GM10847 (cell line): ENCODE measurements around the gene ARHGAP45.

ENCODE experiments used
- POLR2A ChIP-seq: IDR thresholded peaks from 2 replicates; pipeline ENCODE4 v1.6.1; 2011; ENCODE audit not compliant: insufficient read length; ENCODE audit errors: extremely low read depth

The ARHGAP45 gene

GRCh38 chr19:1066748-1067340, at the start of gene ARHGAP45:
TSS of gene ARHGAP45 (plus strand) at chr19:1067167. CDS start at chr19:1067406, 239 bp downstream.
- peak; percentile 36 for TF ChIP-seq POLR2A

- no peak for TF ChIP-seq POLR2A
Observed at GRCh38 chr19:1017906-1018305, 49.1 kb upstream of the ARHGAP45 start.

- no peak for TF ChIP-seq POLR2A
Observed at GRCh38 chr19:1018393-1018792, 48.6 kb upstream of the ARHGAP45 start.

DNA sequence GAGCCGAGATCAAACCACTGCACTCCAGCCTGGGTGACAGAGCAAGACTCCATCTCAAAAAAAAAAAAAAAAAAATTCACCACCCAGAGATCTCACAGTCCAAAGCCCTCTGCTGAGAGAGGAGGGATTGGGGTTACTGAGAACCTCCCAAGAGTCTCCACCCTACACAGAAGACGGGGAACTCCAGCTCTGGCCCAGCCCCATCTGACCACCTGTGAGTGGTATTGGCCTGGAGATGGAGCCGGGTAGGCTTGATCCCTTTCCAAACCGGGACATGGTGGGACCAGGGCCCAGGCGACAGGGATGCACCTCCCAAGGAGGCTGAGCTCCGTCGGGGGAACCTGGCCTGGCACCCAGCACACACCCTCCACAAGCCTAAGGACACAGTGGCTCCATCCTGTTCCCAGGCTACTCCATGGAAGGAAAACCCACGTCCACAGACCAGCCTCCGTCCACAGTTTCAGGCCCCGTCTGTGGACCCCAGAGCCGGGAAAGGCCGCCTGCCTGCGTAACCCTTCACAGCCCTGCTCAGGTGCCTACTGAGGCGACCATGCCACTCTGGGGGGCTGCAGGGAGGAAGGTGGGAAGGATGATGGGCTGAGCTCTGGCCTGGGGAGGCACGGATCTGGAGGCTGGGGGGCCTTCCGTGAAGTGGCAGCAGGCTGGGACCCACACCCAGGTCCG, 47.9 kb upstream of the ARHGAP45 start:
- no peak for TF ChIP-seq POLR2A

DNA sequence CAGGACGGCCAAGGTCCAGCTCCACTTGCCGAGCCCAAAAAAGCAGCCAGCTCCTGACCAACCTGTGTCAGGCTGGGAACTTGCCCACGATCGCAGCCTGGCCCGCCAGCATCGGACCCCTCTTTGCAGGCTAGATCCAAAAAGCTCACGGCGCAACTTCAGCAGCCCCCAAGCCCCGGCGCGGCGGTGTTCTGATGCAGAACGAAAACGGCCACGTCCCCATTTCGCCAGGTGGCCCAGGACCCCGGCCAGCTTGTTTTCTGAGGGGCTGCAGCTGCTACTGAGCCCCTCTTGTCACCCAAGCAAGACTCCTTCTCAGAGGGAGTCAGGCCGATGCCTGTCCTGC, 47.4 kb upstream of the ARHGAP45 start:
- TF ChIP-seq POLR2A = no peak

GRCh38 chr19:1019980-1020867, 46.7 kb upstream of the ARHGAP45 start:
- TF ChIP-seq POLR2A = no peak

DNA sequence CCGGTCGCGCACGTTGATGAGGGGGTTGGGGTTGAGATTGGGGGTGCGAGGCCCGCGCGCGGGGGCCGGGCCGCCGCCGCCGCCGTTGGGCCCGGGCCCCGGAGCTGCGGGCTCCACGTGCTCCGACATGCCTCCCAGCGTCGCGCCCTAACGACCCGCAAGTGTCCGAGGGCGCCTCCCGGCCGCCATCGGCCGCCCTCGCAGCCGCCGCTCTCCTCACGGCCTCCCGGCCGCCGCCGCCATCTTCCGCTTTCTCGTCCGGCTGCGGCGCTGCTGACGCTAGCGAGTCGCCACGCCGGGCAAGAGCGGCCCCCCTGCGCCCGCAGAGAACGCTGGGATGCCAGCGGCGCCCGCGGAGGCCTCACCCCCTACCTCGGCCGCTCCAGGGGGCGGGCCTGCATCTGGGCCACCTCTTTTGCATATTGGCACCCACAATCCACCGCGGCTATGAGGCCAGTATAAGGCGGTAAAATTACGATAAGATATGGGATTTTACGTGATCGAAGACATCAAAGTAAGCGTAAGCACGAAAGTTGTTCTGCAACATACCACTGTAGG, 46.0 kb upstream of the ARHGAP45 start, which contains the start of gene TMEM259:
Gene TMEM259, minus strand, starts transcription at position 256 of the 558 bp plus-strand sequence. Its CDS starts 127 bp downstream, at position 129.
- TF ChIP-seq POLR2A = peak; percentile 80

- TF ChIP-seq POLR2A = peak; percentile 69
Observed at GRCh38 chr19:1025960-1026782, 40.8 kb upstream of the ARHGAP45 start, which contains the start of gene CNN2. TSS of gene CNN2 (plus strand) at chr19:1026608. CDS start at chr19:1026662, 54 bp downstream.

GRCh38 chr19:1026783-1027649, 40.0 kb upstream of the ARHGAP45 start:
- no peak for TF ChIP-seq POLR2A

DNA sequence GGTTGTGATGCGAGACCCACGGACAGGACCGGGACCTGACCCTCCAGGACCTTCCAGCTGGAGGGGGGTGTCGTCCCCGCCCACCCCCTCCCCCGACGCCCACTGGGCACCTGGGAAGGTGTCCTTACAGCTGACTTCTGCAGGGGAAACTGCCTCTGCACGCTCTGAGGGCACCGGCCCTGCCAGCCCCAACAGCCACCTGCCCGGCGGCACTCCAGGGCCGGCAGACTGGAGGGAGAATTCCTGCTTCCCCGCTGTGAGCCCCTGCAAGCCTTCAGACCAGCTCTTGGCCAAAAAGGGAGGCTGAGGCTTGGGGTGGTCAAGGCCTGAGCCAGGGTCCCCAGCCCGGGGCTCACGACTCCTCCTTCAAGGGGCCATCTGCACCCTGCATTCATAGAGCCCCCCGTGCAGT, 39.3 kb upstream of the ARHGAP45 start:
- no peak for TF ChIP-seq POLR2A

- peak; percentile 40 for TF ChIP-seq POLR2A
Observed at GRCh38 chr19:1028062-1028926, 38.7 kb upstream of the ARHGAP45 start.

DNA sequence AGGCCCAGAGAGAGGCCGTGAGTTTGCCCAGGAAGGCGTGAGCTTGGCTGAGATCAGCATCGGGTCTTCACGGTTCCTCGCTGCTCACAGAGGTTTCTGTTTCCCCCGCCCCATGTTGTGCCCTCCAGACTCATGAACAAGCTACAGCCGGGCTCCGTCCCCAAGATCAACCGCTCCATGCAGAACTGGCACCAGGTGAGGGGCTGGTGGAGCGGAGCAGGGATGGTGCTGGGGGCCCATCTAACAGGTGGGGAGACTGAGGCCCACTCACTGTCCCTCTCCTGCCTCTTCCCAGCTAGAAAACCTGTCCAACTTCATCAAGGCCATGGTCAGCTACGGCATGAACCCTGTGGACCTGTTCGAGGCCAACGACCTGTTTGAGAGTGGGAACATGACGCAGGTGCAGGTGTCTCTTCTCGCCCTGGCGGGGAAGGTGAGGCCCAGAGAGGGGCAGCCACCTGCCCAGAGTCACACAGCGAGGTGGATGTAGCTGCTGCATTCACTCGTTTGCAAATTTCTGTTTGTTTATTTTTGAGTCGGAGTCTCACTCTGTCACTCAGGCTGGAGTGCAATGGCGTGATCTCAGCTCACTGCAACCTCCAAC, 34.6 kb upstream of the ARHGAP45 start:
- no peak for TF ChIP-seq POLR2A
